HG03342 (cell line): Measurements from ENCODE around the gene SPOCK2.

Experiments
- ATAC-seq: cut with Tn5 transposase; IDR thresholded peaks from one replicate; pipeline ENCODE4 v1.9.1; 2021; ENCODE audit warnings: mild to moderate bottlenecking, moderate library complexity; ENCODE audit not compliant: unreplicated experiment

The SPOCK2 gene

GRCh38 chr10:72074574-72075375, 13.6 kb downstream of the SPOCK2 start:
- ATAC-seq = no peak

GRCh38 chr10:72073708-72074573, 14.4 kb downstream of the SPOCK2 start:
- no peak for ATAC-seq

DNA sequence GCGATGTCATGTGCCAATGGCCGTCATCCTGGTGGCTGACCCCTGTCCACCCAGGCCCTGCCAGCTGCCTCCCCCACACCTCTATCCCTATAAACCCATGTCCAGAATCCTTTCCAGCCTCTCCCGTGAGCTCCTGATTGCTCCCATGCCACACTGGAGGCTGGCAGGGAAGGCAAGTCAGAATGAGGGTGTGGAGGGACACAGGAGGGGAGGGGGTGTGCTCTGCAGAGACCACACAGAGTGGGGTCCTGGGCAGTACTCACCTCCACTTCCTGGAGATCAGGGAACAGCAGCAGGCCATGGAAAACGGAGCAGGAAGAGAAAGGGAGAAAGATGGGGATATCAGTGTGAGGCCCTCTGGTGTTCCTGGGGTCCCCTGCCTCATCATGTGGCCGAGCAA, 15.7 kb downstream of the SPOCK2 start:
- no peak for ATAC-seq

DNA sequence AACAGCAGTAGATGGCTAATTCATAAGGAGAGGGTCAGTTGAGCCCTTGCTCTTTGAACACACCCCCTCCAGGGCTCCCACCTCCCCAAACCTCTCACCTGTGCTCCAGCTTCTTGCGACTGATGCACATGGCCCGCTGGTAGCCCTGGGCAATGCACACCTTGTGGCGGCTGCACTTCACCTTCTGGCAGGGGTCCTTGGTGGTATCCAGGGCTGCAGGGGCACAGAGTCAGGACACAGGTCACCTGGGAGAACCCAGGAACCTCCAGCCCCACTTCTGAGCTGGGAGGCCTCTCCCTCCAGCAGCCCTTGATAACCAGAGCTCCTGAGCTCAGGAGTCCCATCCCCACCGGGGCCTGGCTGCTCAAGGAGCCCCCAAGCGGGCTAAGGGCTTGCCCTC, 16.3 kb downstream of the SPOCK2 start:
- ATAC-seq = no peak

- no peak for ATAC-seq
Observed at GRCh38 chr10:72069751-72070526, 18.4 kb downstream of the SPOCK2 start.

GRCh38 chr10:72068901-72069446, 19.4 kb downstream of the SPOCK2 start:
- no peak for ATAC-seq

DNA sequence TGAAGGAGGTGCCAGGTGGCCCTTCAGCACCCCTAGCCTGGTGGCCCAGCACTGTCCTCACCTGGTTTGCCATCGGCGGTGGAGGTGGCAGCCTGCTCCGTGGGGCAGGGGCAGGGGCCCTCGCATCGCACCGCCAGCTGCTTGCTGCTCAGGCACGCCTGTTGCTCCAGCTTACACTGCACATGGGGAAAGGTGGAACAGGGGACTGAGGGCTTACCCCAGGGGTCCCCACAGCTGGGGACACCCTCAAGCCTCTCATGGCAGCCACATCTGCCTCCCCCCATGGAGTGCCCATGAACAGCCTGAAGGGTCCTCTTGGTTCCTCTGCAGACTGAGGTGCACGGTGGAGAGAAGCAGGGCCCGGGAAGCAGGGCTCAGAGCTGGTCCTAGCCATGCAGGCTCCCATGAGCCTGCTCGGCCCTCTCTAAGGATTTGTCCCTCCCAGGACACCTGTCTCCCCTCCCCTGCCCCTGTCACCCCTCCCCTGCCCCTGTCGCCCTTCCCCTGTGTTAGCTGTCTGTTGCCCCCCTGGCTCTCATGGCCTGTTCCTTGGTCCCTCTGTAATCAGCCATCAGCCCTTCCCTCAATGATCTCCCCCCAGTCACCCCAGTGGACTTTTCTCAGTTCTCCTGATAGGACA, 20.1 kb downstream of the SPOCK2 start:
- no peak for ATAC-seq

GRCh38 chr10:72067463-72068125, 20.8 kb downstream of the SPOCK2 start:
- ATAC-seq = no peak

- no peak for ATAC-seq
Observed at GRCh38 chr10:72066318-72067284, 21.8 kb downstream of the SPOCK2 start.

GRCh38 chr10:72065439-72066025, 22.8 kb downstream of the SPOCK2 start:
- ATAC-seq = no peak

DNA sequence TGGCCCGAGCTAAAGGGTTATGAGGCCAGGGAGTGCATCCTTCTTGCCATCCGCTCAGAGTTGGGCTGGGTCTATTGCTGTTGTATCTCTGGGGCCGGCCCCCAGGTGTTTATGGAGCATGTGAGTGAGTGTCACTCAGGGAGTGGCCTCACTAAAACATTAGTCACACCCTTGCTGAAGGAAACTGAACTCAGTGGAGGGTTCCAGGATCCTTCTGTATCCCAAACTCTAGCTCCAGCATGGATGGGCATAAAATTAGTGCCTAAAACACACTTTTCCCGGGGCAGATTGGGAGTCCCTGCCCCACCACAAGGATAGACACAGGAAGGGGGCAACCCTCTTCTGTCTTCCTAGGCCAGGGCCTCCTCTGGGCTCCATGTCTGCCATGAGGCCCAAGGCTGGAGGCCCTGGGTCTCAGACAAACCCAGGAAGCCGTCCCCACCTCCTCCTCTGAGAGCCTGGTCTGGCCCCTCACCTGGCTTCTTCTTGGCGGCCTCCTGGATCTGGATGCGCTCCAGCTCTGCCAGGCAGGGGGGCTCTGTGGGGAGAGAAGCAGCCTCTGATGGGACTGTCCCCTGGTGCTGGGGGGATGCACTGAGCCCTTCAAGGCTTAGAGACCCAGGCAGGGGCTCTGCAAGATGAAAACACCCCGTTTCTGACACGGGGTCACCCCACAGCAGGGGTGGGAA, 24.5 kb downstream of the SPOCK2 start:
- no peak for ATAC-seq

GRCh38 chr10:72062832-72063702, 25.3 kb downstream of the SPOCK2 start:
- ATAC-seq = no peak

- ATAC-seq = no peak
Observed at GRCh38 chr10:72062382-72062781, 26.0 kb downstream of the SPOCK2 start.

- no peak for ATAC-seq
Observed at GRCh38 chr10:72061930-72062329, 26.4 kb downstream of the SPOCK2 start.

DNA sequence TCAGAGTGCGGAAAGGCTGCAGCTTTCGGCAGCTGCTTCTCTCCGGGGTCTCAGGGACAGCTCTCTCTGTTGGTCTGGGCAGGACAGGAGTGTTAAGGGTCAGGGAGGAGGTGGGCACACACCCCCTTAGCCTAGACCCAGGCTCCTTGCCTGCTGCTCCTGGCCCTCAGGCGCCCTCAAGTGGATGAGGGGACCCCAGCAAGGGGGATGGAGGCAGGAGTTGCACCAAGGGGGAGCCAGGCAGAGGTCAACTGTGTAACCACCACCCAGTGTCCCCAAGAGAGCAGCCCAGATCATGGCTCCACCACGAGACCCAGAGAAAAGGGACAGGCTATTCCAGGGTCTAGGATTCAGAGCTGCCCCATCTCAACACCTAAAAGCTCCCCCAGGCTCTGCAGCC, 26.9 kb downstream of the SPOCK2 start:
- no peak for ATAC-seq

- ATAC-seq = no peak
Observed at GRCh38 chr10:72059843-72060822, 28.2 kb downstream of the SPOCK2 start.
